CD4-positive, CD25-positive, alpha-beta regulatory T cell (primary cell): Measurements from ENCODE around the gene P2RX6. TPM values are rescaled to one million over a fixed set of nuclear protein-coding genes. Genes with fewer than 3 reads are reported as not detected.

ENCODE experiments used
- ATAC-seq, 2 donors: fragments of 150-1000 bp; cut with Tn5 transposase; one replicate each; pipeline ENCODE4 v1.10.0; 2021; ENCODE audit warnings: low read depth in 2 of 2, moderate number of reproducible peaks in 2 of 2, moderate library complexity in 1 of 2
- DNase-seq, 3 donors: peaks; one replicate each; pipeline versions ENCODE4 v3.0.0 to v3.0.0-alpha.2; 2012 to 2022; ENCODE audit warnings: mixed read lengths in 1 of 3
- H3K27ac ChIP-seq: one replicate; pipeline ENCODE4 v1.7.0; 2013; ENCODE audit warnings: mild to moderate bottlenecking, low read length; ENCODE audit not compliant: insufficient read depth, poor library complexity, severe bottlenecking
- H3K27me3 ChIP-seq: one replicate; pipeline ENCODE4 v1.7.0; 2013; ENCODE audit warnings: low read length; ENCODE audit not compliant: control insufficient read depth, insufficient read depth
- H3K36me3 ChIP-seq: one replicate; pipeline ENCODE4 v1.7.0; 2013; ENCODE audit warnings: mild to moderate bottlenecking, low read length, moderate library complexity; ENCODE audit not compliant: control insufficient read depth, insufficient read depth
- H3K4me1 ChIP-seq: 2 replicates; pipeline ENCODE4 v1.7.0; 2013; ENCODE audit warnings: mild to moderate bottlenecking, low read length; ENCODE audit not compliant: insufficient read depth, control insufficient read depth, poor library complexity, severe bottlenecking
- H3K4me3 ChIP-seq: one replicate; pipeline ENCODE4 v1.7.0; 2013; ENCODE audit warnings: low read depth, mild to moderate bottlenecking, low read length, moderate library complexity
- H3K9me3 ChIP-seq, 2 experiments: 1 replicate in 1 of 2; 2 replicates in 1 of 2; pipeline ENCODE4 v1.7.0; 2013; ENCODE audit warnings: low read length in 2 of 2, mild to moderate bottlenecking in 1 of 2, moderate library complexity in 1 of 2; ENCODE audit not compliant: control insufficient read depth in 2 of 2
- H3K27ac Mint-ChIP-seq, 3 donors: one replicate each; pipeline ENCODE4 v1.8.0; 2020 to 2022; ENCODE audit warnings: mild to moderate bottlenecking in 3 of 3, mixed read lengths in 3 of 3, moderate library complexity in 2 of 3
- H3K27me3 Mint-ChIP-seq: one replicate; pipeline ENCODE4 v1.8.0; 2022; ENCODE audit warnings: mild to moderate bottlenecking, mixed read lengths
- H3K36me3 Mint-ChIP-seq: one replicate; pipeline ENCODE4 v1.8.0; 2020; ENCODE audit warnings: mixed read lengths
- H3K4me1 Mint-ChIP-seq, 4 donors: one replicate each; pipeline ENCODE4 v1.8.0; 2020 to 2022; ENCODE audit warnings: mixed read lengths in 4 of 4, mild to moderate bottlenecking in 1 of 4
- H3K4me3 Mint-ChIP-seq, 4 donors: one replicate each; pipeline ENCODE4 v1.8.0; 2020 to 2022; ENCODE audit warnings: mild to moderate bottlenecking in 4 of 4, mixed read lengths in 4 of 4, moderate library complexity in 3 of 4
- H3K9me3 Mint-ChIP-seq, 7 donors: one replicate each; pipeline ENCODE4 v1.8.0; 2020 to 2022; ENCODE audit warnings: mixed read lengths in 7 of 7, mild to moderate bottlenecking in 3 of 7, moderate library complexity in 2 of 7
- polyA plus RNA-seq, 4 donors: library from polyadenylated mRNA; unstranded; fragments of 300-500 nt; fragmentation: Illumina TruSeq; gene quantifications; one replicate each; pipeline ENCODE4 v1.2.3, GENCODE V29; 2021
- total RNA-seq: library from RNA; stranded (reverse); gene quantifications from one replicate; pipeline ENCODE4 v1.2.3, GENCODE V29; 2022

Gene P2RX6
- total and polyA plus RNA-seq, 5 donors from 2014 or later = 0.10 to 0.59 TPM; not detected in 3

DNA sequence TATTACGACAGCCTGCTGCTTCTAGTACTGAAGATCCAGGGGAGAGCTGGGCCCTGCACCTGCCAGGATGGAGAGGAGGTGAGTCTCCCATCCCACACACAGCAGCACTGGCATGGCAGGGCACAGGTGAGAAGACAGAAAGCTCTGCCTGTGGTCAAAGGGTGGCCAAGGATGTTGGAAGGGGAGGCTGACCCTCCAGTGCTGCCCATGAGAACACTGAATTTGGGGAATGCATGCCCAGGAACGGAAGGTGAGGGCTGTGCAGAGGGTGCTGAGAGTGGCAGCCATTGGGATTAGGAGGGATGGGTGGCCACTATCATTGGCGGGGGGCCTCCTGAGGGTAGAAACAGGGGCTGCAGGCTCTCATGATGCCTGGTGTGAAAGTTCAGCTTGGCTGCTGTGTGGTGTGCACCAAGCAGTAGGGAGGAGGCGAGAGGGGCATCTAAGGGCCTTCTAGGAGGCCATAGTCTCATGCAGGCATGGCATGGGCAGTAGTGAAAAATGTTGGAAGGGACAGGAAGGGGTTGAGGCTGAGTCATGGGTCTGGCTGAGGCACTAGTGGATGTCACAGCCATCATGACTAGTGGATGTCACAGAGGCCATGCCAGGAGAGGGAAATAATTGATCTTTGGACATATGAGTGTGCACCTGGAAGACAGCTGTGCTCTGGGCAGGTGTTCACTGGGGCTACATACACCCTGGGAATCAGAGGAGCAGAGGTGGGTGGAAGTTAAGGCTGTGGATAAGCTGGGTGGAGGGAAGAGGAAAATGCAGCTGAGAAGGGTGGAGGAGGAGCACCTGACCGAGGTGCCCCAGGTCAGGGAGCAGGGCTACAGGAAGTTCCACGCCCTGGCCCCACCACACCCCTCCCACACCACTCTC is 28.3 kb downstream of the P2RX6 start:
- H3K27ac ChIP-seq = no peak overlapping the region
- H3K9me3 Mint-ChIP-seq = peaks cover 0 to 1% (median 0%) of the 10 kb centered on the region in 7 donors
- H3K36me3 ChIP-seq = no peaks in the 10 kb centered on the region
- ATAC-seq = no peak
- no peak overlapping the region for H3K4me3 ChIP-seq
- DNase-seq = no peak
- H3K36me3 Mint-ChIP-seq = no peaks in the 10 kb centered on the region
- peaks cover 45% of the 10 kb centered on the region for H3K27me3 Mint-ChIP-seq
- H3K27me3 ChIP-seq = no peaks in the 10 kb centered on the region
- no peaks in the 10 kb centered on the region for H3K9me3 ChIP-seq
- peaks cover 9% of the 10 kb centered on the region for H3K4me1 ChIP-seq
- peak overlapping the region in 2 of 3 donors; percentile 29 to 77 for H3K27ac Mint-ChIP-seq
- peak overlapping the region in 3 of 4 donors; percentile 15 to 67 (median 48) for H3K4me3 Mint-ChIP-seq
- H3K4me1 Mint-ChIP-seq = peaks cover 0 to 25% (median 15%) of the 10 kb centered on the region in 4 donors

DNA sequence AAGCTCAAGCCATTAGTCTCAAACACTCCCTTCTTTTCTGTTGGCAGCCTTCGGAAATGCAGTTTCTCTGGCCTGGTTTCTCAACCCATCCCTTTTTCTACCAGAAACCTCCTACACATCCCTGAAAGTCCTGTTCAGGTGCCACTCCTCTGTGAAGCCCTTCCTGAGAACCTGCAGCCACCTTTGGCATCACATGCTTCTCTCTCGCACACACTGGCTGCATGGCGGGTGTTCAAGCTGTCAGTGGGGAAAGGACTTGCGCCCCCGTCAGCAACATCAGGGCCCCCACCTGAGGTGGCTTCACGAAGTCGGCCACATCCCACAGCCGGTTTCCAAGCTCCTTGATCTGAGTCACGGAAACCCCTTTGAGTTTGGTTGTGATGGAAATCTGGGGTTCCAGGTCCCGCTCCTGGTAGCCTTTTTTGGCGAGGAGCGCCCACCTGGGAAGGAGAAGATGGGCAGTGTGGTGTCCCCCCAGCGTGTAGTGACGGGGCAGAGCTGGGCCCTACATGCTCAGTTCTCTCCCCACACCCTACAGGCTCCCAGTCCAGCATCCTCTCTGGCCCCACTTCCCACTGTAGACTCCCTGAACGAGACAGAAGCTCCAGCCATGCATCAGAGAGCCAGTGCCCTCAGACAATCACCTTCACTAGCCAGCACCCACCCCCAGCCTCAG is 29.0 kb downstream of the P2RX6 start:
- ATAC-seq = no peak
- Mint-ChIP-seq H3K27ac (peak overlapping the region in 1 of 3 donors; percentile 77), H3K4me1 (peaks cover 0 to 25% (median 15%) of the 10 kb centered on the region in 4 donors), H3K9me3 (peaks cover 0 to 1% (median 0%) of the 10 kb centered on the region in 7 donors), H3K27me3 (peaks cover 45% of the 10 kb centered on the region), H3K36me3 (no peaks in the 10 kb centered on the region), H3K4me3 (peak overlapping the region in 1 of 4 donors; percentile 67)
- H3K36me3 ChIP-seq = no peaks in the 10 kb centered on the region
- no peak for DNase-seq
- no peak overlapping the region for H3K27ac ChIP-seq
- H3K4me3 ChIP-seq = no peak overlapping the region
- H3K4me1 ChIP-seq = peaks cover 9% of the 10 kb centered on the region
- H3K9me3 ChIP-seq = no peaks in the 10 kb centered on the region
- H3K27me3 ChIP-seq = no peaks in the 10 kb centered on the region

DNA sequence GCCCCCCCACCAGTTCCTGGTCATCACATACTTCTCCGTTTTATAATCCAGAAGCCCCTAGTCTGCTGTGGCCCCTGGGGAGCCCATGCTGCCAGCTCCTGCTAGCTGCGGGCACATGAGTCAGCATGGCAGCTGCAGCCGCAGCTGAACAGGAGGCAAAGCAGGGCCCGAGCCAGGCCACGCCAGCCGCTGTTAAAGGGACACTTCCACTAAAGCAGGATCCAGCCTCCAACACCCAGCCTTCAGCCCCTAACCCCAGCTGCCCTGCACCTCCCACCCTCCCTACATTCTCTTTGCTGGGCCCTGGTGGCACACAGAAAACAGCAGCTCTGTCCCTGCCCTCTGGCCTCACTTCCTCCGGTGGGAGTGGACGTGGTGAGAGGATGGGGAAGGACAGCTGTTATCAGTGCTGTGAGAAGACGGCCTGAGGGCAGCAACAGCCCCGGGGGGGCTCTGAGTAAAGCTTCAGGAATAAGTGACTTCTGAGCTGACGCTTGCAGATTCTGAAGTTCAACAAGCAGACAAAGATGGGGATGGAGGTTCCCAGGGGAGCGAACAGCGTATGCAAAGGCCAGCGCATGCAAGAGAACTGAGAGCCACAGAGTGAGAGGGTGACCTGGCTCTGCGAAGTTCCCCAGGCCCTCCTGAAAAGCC is 30.1 kb downstream of the P2RX6 start:
- peak overlapping the region in 2 of 3 donors; percentile 38 to 42 for H3K27ac Mint-ChIP-seq
- no peaks in the 10 kb centered on the region for H3K27me3 ChIP-seq
- no peaks in the 10 kb centered on the region for H3K36me3 ChIP-seq
- no peaks in the 10 kb centered on the region for H3K9me3 ChIP-seq
- no peak overlapping the region for H3K27ac ChIP-seq
- H3K4me3 Mint-ChIP-seq = peak overlapping the region in 2 of 4 donors; percentile 52 to 62
- peaks cover 0 to 25% (median 15%) of the 10 kb centered on the region in 4 donors for H3K4me1 Mint-ChIP-seq
- peaks cover 0 to 1% (median 0%) of the 10 kb centered on the region in 7 donors for H3K9me3 Mint-ChIP-seq
- ATAC-seq (no peak), DNase-seq (no peak)
- H3K27me3 Mint-ChIP-seq = peaks cover 42% of the 10 kb centered on the region
- H3K4me1 ChIP-seq = peaks cover 9% of the 10 kb centered on the region
- no peaks in the 10 kb centered on the region for H3K36me3 Mint-ChIP-seq
- no peak overlapping the region for H3K4me3 ChIP-seq

DNA sequence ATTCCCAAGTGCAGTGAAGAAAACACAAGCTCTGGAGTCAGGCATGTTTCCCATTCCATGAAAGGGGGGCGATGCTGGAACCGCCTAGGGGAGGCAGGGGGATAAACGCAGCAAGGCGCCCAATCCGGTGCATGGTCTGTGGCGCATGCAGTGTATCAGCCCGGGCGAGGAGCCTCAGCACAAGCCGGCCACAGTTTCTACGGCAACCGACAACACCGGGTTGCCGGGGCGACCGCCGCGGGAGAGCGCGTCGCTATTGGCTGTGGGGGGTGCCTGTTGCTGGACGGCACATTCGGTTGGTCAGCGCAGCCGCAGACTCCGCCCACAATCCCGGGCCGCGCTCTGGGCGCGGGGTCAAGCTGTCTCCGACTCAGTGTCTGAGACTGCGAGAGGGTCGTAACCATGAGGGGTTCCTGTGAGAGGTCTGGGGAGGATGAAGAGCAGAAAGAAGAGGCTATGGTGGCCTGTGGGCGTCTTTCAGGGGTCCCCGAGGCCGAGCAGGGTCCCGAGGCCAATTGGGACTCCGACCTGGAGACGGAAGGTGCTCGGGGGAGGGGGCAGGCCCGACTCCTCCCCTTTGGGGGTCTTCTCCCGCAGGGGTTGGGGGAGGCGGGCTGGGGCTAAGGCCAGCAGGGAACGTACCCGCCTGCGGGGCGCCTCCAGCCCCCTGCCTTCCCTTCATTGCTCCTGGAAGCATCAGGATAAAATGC is 30.8 kb downstream of the P2RX6 start, which contains the start of gene LRRC74B:
Gene LRRC74B (plus strand): TSS at position 362 of the 710 bp plus-strand sequence. CDS start 41 bp downstream, at position 403.
- peaks cover 0 to 25% (median 15%) of the 10 kb centered on the region in 4 donors for H3K4me1 Mint-ChIP-seq
- Histone ChIP-seq H3K27me3 (no peaks in the 10 kb centered on the region), H3K4me3 (no peak within 1 kb of the TSS), H3K4me1 (peaks cover 9% of the 10 kb centered on the region), H3K9me3 (no peaks in the 10 kb centered on the region), H3K27ac (no peak within 1 kb of the TSS), H3K36me3 (no peaks in the 10 kb centered on the region)
- H3K36me3 Mint-ChIP-seq = no peaks in the 10 kb centered on the region
- peak within 1 kb of the TSS in 2 of 3 donors; percentile 38 to 42 for H3K27ac Mint-ChIP-seq
- H3K4me3 Mint-ChIP-seq = peak within 1 kb of the TSS in 3 of 4 donors; percentile 52 to 79 (median 62)
- H3K27me3 Mint-ChIP-seq = peaks cover 37% of the 10 kb centered on the region
- H3K9me3 Mint-ChIP-seq = peaks cover 0 to 1% (median 0%) of the 10 kb centered on the region in 7 donors
- peak; percentile 72 to 77 for ATAC-seq
- DNase-seq = peak; percentile 8 to 71 (median 52)

DNA sequence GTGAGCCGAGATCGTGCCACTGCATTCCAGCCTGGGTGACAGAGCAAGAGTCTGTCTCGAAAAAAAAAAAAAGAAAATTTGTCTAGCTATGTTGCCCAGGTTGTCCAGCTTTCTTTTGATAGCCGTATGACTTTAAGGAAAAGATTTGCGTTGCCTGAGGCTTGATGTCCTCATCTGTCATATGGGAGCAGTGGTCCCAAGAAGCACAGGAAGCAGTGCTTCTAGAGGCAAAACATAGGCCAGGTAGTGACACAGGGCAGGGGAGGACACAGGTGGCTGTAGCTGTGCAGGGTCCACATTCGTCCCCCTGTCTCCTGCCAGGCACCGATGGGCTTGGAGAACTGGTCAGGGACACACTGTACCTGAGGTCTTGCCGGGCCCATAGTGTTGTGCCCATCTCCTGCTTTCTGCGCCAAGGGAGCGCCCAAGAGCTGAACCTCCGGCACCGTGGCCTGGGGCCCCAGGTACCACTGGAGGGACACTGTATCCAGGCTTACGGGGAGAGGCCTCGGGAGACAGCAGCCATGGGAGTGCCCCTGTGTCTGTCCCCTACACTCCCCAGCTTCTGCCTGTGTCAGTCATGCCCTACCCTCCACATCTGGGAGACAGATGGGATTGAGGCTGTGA is 32.2 kb downstream of the P2RX6 start:
- no peak overlapping the region for H3K27ac Mint-ChIP-seq

DNA sequence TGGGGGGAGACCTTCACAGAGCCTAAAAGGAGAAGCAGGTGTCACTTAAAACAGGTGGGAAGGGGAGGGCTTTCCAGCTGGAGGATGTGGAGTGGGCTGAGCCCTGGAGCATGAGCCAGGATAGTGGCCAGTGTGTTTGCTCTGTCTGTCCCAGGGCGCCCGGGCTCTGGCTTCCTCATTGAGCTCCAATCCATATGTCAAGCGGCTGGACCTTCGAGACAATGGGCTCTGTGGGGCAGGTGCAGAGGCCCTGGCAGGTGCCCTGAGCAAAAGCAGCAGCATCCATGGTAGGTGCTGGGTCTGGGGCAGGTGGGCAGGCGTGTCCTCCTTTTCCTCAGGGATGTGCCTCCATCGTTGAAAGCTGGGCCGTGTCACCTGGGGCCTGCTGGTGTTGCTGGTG is 32.8 kb downstream of the P2RX6 start:
- H3K27me3 Mint-ChIP-seq = peaks cover 30% of the 10 kb centered on the region
- Histone ChIP-seq H3K36me3 (no peaks in the 10 kb centered on the region), H3K27ac (no peak overlapping the region)

More for the DNA sequence above, 32.2 kb downstream of the P2RX6 start:
- H3K4me3 ChIP-seq = no peak overlapping the region
- Mint-ChIP-seq H3K36me3 (no peaks in the 10 kb centered on the region), H3K4me1 (peaks cover 0 to 28% (median 15%) of the 10 kb centered on the region in 4 donors), H3K4me3 (no peak overlapping the region), H3K9me3 (peaks cover 0 to 1% (median 0%) of the 10 kb centered on the region in 7 donors), H3K27me3 (peaks cover 35% of the 10 kb centered on the region)
- peaks cover 9% of the 10 kb centered on the region for H3K4me1 ChIP-seq
- H3K36me3 ChIP-seq = no peaks in the 10 kb centered on the region
- no peaks in the 10 kb centered on the region for H3K9me3 ChIP-seq
- no peak for DNase-seq
- H3K27ac ChIP-seq = no peak overlapping the region
- no peak for ATAC-seq
- no peaks in the 10 kb centered on the region for H3K27me3 ChIP-seq

More for the DNA sequence above, 32.8 kb downstream of the P2RX6 start:
- Histone ChIP-seq H3K4me1 (peaks cover 9% of the 10 kb centered on the region), H3K9me3 (no peaks in the 10 kb centered on the region), H3K27me3 (no peaks in the 10 kb centered on the region), H3K4me3 (no peak overlapping the region)
- ATAC-seq (no peak), DNase-seq (no peak)
- H3K9me3 Mint-ChIP-seq = peaks cover 0 to 1% (median 0%) of the 10 kb centered on the region in 7 donors
- H3K27ac Mint-ChIP-seq = no peak overlapping the region
- no peaks in the 10 kb centered on the region for H3K36me3 Mint-ChIP-seq
- H3K4me1 Mint-ChIP-seq = peaks cover 0 to 28% (median 15%) of the 10 kb centered on the region in 4 donors
- H3K4me3 Mint-ChIP-seq = no peak overlapping the region
